MCF 10A (cell line): ENCODE data around the gene CD7. TPM values are rescaled to one million over a fixed set of nuclear protein-coding genes. Genes with fewer than 3 reads are reported as not detected.
"Not testable (repeated sequence)": the region's sequence is repeated elsewhere in the genome, so short reads cannot be mapped to it uniquely, and the experiment has no call there.

ENCODE experiments used
- BruUV-seq: library from RNA; stranded (reverse); fragments of 400-500 nt; replicated peaks from 2 replicates; lab custom pipeline; 2021; lab: Mats Ljungman, UMichigan
- CTCF ChIA-PET: fragments of 300-600 bp; sonication (Branson Sonifier 250); formaldehyde crosslinking; extraction: SDS; loops from one replicate; lab custom pipeline; 2021; ENCODE audit warnings: antibody characterized with exemption, inconsistent platforms; lab: Yijun Ruan, JAX
- POLR2A ChIA-PET: fragments of 300-600, 350-650 bp; sonication (Branson Sonifier 250); formaldehyde crosslinking; extraction: SDS; loops from one replicate; lab custom pipeline; 2020; ENCODE audit warnings: antibody characterized with exemption, inconsistent platforms; lab: Yijun Ruan, JAX
- DNase-seq: peaks from one replicate; pipeline ENCODE4 v3.0.0-alpha.2; 2018; ENCODE audit not compliant: unreplicated experiment
- H3K27ac Mint-ChIP-seq: one replicate; pipeline ENCODE4 v1.8.0; 2022; ENCODE audit warnings: mild to moderate bottlenecking, low read depth, mixed read lengths; ENCODE audit not compliant: unreplicated experiment
- H3K27me3 Mint-ChIP-seq: one replicate; pipeline ENCODE4 v1.8.0; 2022; ENCODE audit warnings: mixed read lengths; ENCODE audit not compliant: insufficient read depth, unreplicated experiment
- H3K36me3 Mint-ChIP-seq: one replicate; pipeline ENCODE4 v1.8.0; 2022; ENCODE audit warnings: mild to moderate bottlenecking, moderate library complexity, mixed read lengths; ENCODE audit not compliant: insufficient read depth, unreplicated experiment
- H3K4me1 Mint-ChIP-seq: one replicate; pipeline ENCODE4 v1.8.0; 2022; ENCODE audit warnings: mixed read lengths; ENCODE audit not compliant: insufficient read depth, unreplicated experiment
- H3K4me3 Mint-ChIP-seq: one replicate; pipeline ENCODE4 v1.8.0; 2022; ENCODE audit warnings: mild to moderate bottlenecking, moderate library complexity, mixed read lengths; ENCODE audit not compliant: unreplicated experiment
- H3K9me3 Mint-ChIP-seq: one replicate; pipeline ENCODE4 v1.8.0; 2022; ENCODE audit warnings: mixed read lengths; ENCODE audit not compliant: unreplicated experiment
- intact Hi-C: fragments of 100-400 bp; cut with micrococcal nuclease; formaldehyde crosslinking; loops from 2 replicates; pipeline ENCODE4 v1.14.1; 2022
- total RNA-seq: library from RNA; stranded (reverse); gene quantifications from 2 replicates; pipeline ENCODE4 v1.2.3, GENCODE V29; 2022
- TF ChIP-seq, protein P1 (sequence below): fragments of 200-600 bp; IDR thresholded peaks from one replicate; pipeline ENCODE4 v1.8.0; 2022; ENCODE audit warnings: antibody characterized with exemption, mild to moderate bottlenecking; ENCODE audit not compliant: unreplicated experiment

The CD7 gene
- total RNA-seq, 1 experiment from 2014 or later: 0.63 TPM

DNA sequence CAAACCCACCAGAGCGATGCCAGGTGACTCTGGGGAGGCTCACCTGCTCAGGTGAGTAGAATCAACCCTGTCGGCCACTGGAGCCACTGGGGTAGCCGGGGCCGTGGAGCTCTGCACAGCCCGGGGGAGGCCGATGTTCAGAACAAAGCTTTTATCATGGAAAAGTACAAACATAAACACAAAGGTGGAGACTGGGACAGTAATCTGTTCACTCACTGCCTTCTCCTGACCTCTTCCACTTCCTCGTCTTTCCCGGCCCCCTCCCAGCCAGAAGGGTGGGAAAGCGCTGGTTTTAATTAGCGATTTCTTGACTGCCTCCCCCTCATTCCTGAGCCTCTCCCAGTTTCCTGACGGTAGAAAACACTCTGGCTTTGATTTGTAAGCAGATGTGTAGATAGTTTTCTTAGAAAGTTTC lies 31.9 kb upstream of the CD7 start:
- CTCF ChIA-PET: interaction anchor here (0.5 to 1.6 kb wide), 5 partner anchors 40 to 254 kb away, joined by 3 to 9 read pairs (median 4); no protein-coding TSS in a partner anchor
- Mint-ChIP-seq H3K9me3 (no peaks in the 10 kb centered on the region), H3K36me3 (no peaks in the 10 kb centered on the region), H3K27ac (no peak overlapping the region), H3K4me1 (peaks cover 6% of the 10 kb centered on the region), H3K27me3 (peaks cover 11% of the 10 kb centered on the region), H3K4me3 (no peak overlapping the region)
- TF ChIP-seq, protein P1, sequence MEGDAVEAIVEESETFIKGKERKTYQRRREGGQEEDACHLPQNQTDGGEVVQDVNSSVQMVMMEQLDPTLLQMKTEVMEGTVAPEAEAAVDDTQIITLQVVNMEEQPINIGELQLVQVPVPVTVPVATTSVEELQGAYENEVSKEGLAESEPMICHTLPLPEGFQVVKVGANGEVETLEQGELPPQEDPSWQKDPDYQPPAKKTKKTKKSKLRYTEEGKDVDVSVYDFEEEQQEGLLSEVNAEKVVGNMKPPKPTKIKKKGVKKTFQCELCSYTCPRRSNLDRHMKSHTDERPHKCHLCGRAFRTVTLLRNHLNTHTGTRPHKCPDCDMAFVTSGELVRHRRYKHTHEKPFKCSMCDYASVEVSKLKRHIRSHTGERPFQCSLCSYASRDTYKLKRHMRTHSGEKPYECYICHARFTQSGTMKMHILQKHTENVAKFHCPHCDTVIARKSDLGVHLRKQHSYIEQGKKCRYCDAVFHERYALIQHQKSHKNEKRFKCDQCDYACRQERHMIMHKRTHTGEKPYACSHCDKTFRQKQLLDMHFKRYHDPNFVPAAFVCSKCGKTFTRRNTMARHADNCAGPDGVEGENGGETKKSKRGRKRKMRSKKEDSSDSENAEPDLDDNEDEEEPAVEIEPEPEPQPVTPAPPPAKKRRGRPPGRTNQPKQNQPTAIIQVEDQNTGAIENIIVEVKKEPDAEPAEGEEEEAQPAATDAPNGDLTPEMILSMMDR: no peak
- POLR2A ChIA-PET: no interaction called here
- no peak for DNase-seq
- no TSS peak for BruUV-seq
- intact Hi-C loops: no loop called here

DNA sequence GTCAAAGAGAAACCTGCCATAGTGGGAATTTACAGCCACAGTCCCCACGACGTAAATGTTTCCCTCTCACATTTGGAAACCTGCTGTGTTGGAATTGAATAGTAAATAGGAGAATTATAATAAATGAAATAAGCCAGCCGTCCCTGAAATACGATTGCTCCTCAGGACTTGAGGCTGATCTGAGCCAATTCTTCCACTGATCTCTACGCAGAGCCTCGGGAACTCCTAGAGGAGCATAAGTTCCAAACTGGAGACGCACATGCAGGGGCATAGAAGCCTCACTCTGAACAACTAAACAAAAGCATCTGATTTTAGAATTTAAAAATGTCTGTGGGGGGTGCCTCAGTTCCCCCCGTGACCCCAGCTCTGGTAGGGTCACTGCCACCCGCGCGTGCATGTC lies 31.5 kb upstream of the CD7 start:
- Mint-ChIP-seq H3K4me1 (peaks cover 6% of the 10 kb centered on the region), H3K27ac (no peak overlapping the region), H3K9me3 (no peaks in the 10 kb centered on the region), H3K27me3 (peaks cover 11% of the 10 kb centered on the region), H3K4me3 (no peak overlapping the region), H3K36me3 (no peaks in the 10 kb centered on the region)
- intact Hi-C loops: no loop called here
- no TSS peak for BruUV-seq
- no peak for DNase-seq
- TF ChIP-seq, protein P1: no peak
- ChIA-PET CTCF (interaction anchor here (0.5 to 0.6 kb wide), 4 partner anchors 41 to 254 kb away, joined by 3 to 4 read pairs (median 4); no protein-coding TSS in a partner anchor), POLR2A (interaction anchor here (0.6 kb wide), 1 partner anchor 20 kb away, joined by 3 read pairs; no protein-coding TSS in a partner anchor)

DNA sequence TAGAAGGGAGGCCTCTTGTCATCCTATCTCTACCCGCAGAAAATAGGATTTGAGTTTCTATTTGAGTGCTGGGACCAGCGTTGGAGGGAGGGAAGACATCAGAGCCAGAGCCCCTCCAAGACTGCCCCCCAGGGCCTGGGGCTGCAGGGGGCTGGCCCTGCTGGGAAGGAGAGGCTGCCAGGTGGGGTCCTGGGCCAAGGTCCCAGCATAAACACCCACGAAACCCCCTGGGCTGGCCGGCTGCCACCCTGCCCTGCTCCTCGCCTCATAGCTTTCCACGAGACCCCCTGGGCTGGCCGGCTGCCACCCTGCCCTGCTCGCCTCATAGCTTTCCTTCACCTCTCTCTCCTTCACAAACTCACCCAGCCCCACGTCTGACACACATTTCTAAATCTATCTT lies 31.0 kb upstream of the CD7 start:
- Mint-ChIP-seq H3K4me3 (no peak overlapping the region), H3K9me3 (no peaks in the 10 kb centered on the region), H3K27ac (no peak overlapping the region), H3K4me1 (peaks cover 6% of the 10 kb centered on the region), H3K36me3 (no peaks in the 10 kb centered on the region), H3K27me3 (peaks cover 11% of the 10 kb centered on the region)
- ChIA-PET CTCF (interaction anchor here (0.6 kb wide), 1 partner anchor 63 kb away, joined by 3 read pairs; no protein-coding TSS in a partner anchor), POLR2A (interaction anchor here (0.6 kb wide), 1 partner anchor 20 kb away, joined by 3 read pairs; no protein-coding TSS in a partner anchor)
- TF ChIP-seq, protein P1: no peak
- DNase-seq: no peak
- no TSS peak for BruUV-seq
- intact Hi-C loops: no loop called here

DNA sequence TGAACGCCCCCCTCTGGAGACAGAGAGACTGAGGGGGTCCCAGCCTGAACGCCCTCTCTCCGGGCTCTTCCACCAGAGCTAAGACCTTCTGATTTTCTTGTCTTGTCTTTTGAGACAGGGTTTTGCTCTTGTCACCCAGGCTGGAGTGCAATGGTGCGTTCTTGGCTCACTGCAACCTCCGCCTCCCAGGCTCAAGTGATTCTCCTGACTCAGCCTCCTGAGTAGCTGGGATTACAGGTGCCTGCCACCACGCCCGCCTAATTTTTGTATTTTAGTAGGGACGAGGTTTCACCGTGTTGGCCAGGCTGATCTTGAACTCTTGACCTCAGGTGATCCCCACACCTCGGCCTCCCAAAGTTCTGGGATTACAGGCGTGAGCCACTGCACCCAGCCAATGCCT lies 30.6 kb upstream of the CD7 start:
- POLR2A ChIA-PET: interaction anchor here (0.6 kb wide), 1 partner anchor 9 kb away, joined by 3 read pairs; no protein-coding TSS in a partner anchor
- not testable (repeated sequence) for H3K9me3 Mint-ChIP-seq

More for the DNA sequence above, 30.6 kb upstream of the CD7 start:
- H3K27me3 Mint-ChIP-seq: peaks cover 11% of the 10 kb centered on the region
- BruUV-seq, H3K4me3 Mint-ChIP-seq, H3K27ac Mint-ChIP-seq, H3K4me1 Mint-ChIP-seq, intact Hi-C loops, DNase-seq, H3K36me3 Mint-ChIP-seq, CTCF ChIA-PET: not testable (repeated sequence)
